Measurements from ENCODE around the gene MYCN.
"Not testable (repeated sequence)": the region's sequence is repeated elsewhere in the genome, so short reads cannot be mapped to it uniquely, and the experiment has no call there.

GRCh38 chr2:15903910-15904309, 36.4 kb upstream of the MYCN start:
- TF ChIP-seq POLR2A (IDR thresholded peaks at IDR 0.05; ENCODE audit: control extremely low read depth in 1 of 2, low read depth in 2 of 2, low read length in 2 of 2); JUND (IDR thresholded peaks at IDR 0.05; ENCODE audit: low read length); CTCF (IDR thresholded peaks at IDR 0.05; ENCODE audit: control extremely low read depth in 1 of 3, insufficient read depth in 1 of 3, low read depth in 1 of 3, low read length in 3 of 3); POLR2AphosphoS5 (IDR thresholded peaks at IDR 0.05; ENCODE audit: low read depth, low read length); SIN3A (conservative IDR thresholded peaks at IDR 0.05 in 1 of 2, IDR thresholded peaks at IDR 0.05 in 1 of 2; ENCODE audit: low read depth in 1 of 2, low read length in 2 of 2); JUN (IDR thresholded peaks at IDR 0.05; ENCODE audit: low read depth, low read length): not testable (repeated sequence)
